K562 (cell line): ENCODE data around the gene RTP3. TPM values are rescaled to one million over a fixed set of nuclear protein-coding genes. Genes with fewer than 3 reads are reported as not detected.
A peak's percentile ranks its signal among the peaks of the same experiment; 100 is the strongest.

Experiments used
- CBFA2T2 ChIP-seq: fragments of 450-650 bp; conservative IDR thresholded peaks from 2 replicates; pipeline ENCODE4 v1.6.1; 2017; ENCODE audit warnings: mild to moderate bottlenecking
- CHD4 ChIP-seq: fragments of 200-600 bp; sonication (generic); IDR thresholded peaks from 3 replicates; pipeline ENCODE4 v1.6.1; 2012; ENCODE audit warnings: low read depth, mild to moderate bottlenecking, mixed read lengths, low read length, inconsistent platforms; ENCODE audit not compliant: insufficient read depth, insufficient replicate concordance, poor library complexity, severe bottlenecking
- FOXJ2 ChIP-seq: fragments of 200-800 bp; sonication (Bioruptor generic); IDR thresholded peaks from 2 replicates; pipeline ENCODE4 v1.6.1; 2016; ENCODE audit warnings: missing genetic modification characterization, missing compliant biosample characterization
- ILF3 ChIP-seq: fragments of 450-650 bp; IDR thresholded peaks from 2 replicates; pipeline ENCODE4 v1.6.1; 2018; ENCODE audit warnings: antibody characterized with exemption, mild to moderate bottlenecking, moderate library complexity, borderline replicate concordance
- ILK ChIP-seq: fragments of 450-650 bp; IDR thresholded peaks from 2 replicates; pipeline ENCODE4 v1.6.1; 2016; ENCODE audit warnings: missing genetic modification characterization, low read depth, mild to moderate bottlenecking, missing compliant biosample characterization, moderate library complexity, borderline replicate concordance
- JUN ChIP-seq, 2 experiments: sonication (generic) in 1 of 2; formaldehyde crosslinking in 1 of 2; IDR thresholded peaks; 2 replicates each; pipeline versions ENCODE4 v1.6.1 to v1.8.0; 2012 to 2022; ENCODE audit warnings: borderline replicate concordance in 2 of 2, mild to moderate bottlenecking in 2 of 2, improper control_type of control experiment in 1 of 2, low read depth in 1 of 2, low read length in 1 of 2, missing genetic modification reagents in 1 of 2
- JUNB ChIP-seq: fragments of 450-650 bp; formaldehyde crosslinking; conservative IDR thresholded peaks from 2 replicates; pipeline ENCODE4 v1.4.0; 2020; ENCODE audit warnings: mild to moderate bottlenecking
- LARP7 ChIP-seq: fragments of 450-650 bp; IDR thresholded peaks from 2 replicates; pipeline ENCODE4 v1.6.1; 2016
- MXI1 ChIP-seq: IDR thresholded peaks from 2 replicates; pipeline ENCODE4 v1.6.1; 2011; ENCODE audit warnings: low read depth, mild to moderate bottlenecking, improper control_type of control experiment, low read length
- NR1H2 ChIP-seq: sonication (generic); formaldehyde crosslinking; IDR thresholded peaks from 2 replicates; pipeline ENCODE4 v1.4.0; 2020; ENCODE audit warnings: mild to moderate bottlenecking, missing genetic modification reagents
- RBM25 ChIP-seq: fragments of 200-400 bp; formaldehyde crosslinking; IDR thresholded peaks from 2 replicates; pipeline ENCODE4 v1.6.1; 2018; ENCODE audit warnings: low read length, low read depth, moderate library complexity; ENCODE audit not compliant: severe bottlenecking
- SAFB2 ChIP-seq: fragments of 200-400 bp; formaldehyde crosslinking; IDR thresholded peaks from 2 replicates; pipeline ENCODE4 v1.6.1; 2018; ENCODE audit warnings: borderline replicate concordance, low read length, low read depth, moderate library complexity; ENCODE audit not compliant: severe bottlenecking
- SMARCA4 ChIP-seq: fragments of 450-650 bp; IDR thresholded peaks from 2 replicates; pipeline ENCODE4 v1.6.1; 2016
- TBL1XR1 ChIP-seq, 2 experiments: IDR thresholded peaks; 2 replicates each; pipeline ENCODE4 v1.6.1; 2012; ENCODE audit warnings: improper control_type of control experiment in 2 of 2, low read length in 2 of 2, mild to moderate bottlenecking in 1 of 2
- TCF7L2 ChIP-seq: fragments of 150-350 bp; IDR thresholded peaks from 2 replicates; pipeline ENCODE4 v1.6.1; 2016; ENCODE audit warnings: low read depth, mild to moderate bottlenecking, low read length, moderate library complexity
- TRIM28 ChIP-seq: fragments of 450-650 bp; IDR thresholded peaks from 2 replicates; pipeline ENCODE4 v1.6.1; 2017
- U2AF1 ChIP-seq: fragments of 200-400 bp; formaldehyde crosslinking; optimal IDR thresholded peaks from 2 replicates; pipeline ENCODE3; 2017; ENCODE audit warnings: mild to moderate bottlenecking, low read depth, low read length, moderate library complexity
- polyA plus RNA-seq, 8 experiments: library from polyadenylated mRNA; depleted of rRNA in 4 of 8; stranded (reverse) in 5 of 8; unstranded in 3 of 8; fragments of >200 nt; fragmentation: Nextera tagmentation in 2 of 8; fragmentation: Illumina TruSeq in 1 of 8; extraction: Ambion mirVana in 2 of 8; extraction: Trizol in 1 of 8; gene quantifications; 2 replicates each; pipeline versions ENCODE4 v1.2.1 to v1.2.3, GENCODE V29; 2011 to 2014; ENCODE audit warnings: inconsistent platforms in 1 of 8, missing spikeins in 1 of 8
- total RNA-seq, 7 experiments: library from RNA; depleted of rRNA in 6 of 7; stranded (reverse); fragments of >200 nt in 6 of 7; fragmentation: Illumina TruSeq in 2 of 7; extraction: Trizol in 2 of 7; gene quantifications; 2 replicates each; pipeline versions ENCODE4 v1.2.1 to v1.2.3, GENCODE V29; 2011 to 2021; ENCODE audit warnings: low replicate concordance in 1 of 7
- TF ChIP-seq, protein P1 (sequence below), 2 experiments: fragments of 150-350 bp in 1 of 2; IDR thresholded peaks; 2 replicates each; pipeline ENCODE4 v1.6.1; 2012 to 2016; ENCODE audit warnings: low read depth in 2 of 2, low read length in 2 of 2, mild to moderate bottlenecking in 1 of 2, moderate library complexity in 1 of 2
- TF ChIP-seq, protein P2 (sequence below): sonication (generic); formaldehyde crosslinking; IDR thresholded peaks from 2 replicates; pipeline ENCODE4 v1.8.1; 2023; ENCODE audit warnings: mild to moderate bottlenecking, missing genetic modification reagents
- TF ChIP-seq, protein P3 (sequence below): sonication (generic); formaldehyde crosslinking; IDR thresholded peaks from 2 replicates; pipeline ENCODE4 v1.8.1; 2023; ENCODE audit warnings: mild to moderate bottlenecking, missing genetic modification reagents, moderate library complexity
- TF ChIP-seq, protein P4 (sequence below): conservative IDR thresholded peaks from 2 replicates; pipeline ENCODE4 v1.6.1; 2011; ENCODE audit warnings: low read depth, mild to moderate bottlenecking, low read length; ENCODE audit not compliant: control insufficient read depth

The RTP3 gene
- total and polyA plus RNA-seq, 9 of the 15 experiments (the other 6 are each of a cell fraction or from before 2014, with no cell fraction given), result not detected

DNA sequence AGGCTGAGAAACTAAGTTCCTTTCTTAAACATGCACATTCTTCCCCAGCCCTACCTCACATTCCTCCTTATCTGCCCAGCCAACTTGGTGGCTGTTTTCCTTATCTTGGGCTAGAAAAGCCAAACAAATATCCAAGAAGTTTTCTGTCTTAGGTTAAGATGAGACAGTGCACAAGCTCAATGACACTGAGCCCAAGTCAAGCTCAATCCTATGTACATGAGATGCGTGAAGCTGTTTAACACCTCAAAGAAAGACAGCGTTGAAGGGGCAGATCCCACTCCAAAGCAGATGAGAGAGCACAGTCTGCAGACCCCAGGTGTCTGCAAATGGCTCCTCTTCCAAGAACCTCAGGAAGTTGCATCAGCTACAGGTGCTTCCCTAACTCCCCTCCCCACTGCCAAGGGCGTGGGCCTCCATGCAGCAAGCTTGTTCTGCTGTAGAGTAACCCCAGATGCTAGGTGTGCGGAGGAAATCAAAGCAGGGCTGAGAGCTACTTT is 51.7 kb downstream of the RTP3 start (continued):
- TF ChIP-seq, protein P1, sequence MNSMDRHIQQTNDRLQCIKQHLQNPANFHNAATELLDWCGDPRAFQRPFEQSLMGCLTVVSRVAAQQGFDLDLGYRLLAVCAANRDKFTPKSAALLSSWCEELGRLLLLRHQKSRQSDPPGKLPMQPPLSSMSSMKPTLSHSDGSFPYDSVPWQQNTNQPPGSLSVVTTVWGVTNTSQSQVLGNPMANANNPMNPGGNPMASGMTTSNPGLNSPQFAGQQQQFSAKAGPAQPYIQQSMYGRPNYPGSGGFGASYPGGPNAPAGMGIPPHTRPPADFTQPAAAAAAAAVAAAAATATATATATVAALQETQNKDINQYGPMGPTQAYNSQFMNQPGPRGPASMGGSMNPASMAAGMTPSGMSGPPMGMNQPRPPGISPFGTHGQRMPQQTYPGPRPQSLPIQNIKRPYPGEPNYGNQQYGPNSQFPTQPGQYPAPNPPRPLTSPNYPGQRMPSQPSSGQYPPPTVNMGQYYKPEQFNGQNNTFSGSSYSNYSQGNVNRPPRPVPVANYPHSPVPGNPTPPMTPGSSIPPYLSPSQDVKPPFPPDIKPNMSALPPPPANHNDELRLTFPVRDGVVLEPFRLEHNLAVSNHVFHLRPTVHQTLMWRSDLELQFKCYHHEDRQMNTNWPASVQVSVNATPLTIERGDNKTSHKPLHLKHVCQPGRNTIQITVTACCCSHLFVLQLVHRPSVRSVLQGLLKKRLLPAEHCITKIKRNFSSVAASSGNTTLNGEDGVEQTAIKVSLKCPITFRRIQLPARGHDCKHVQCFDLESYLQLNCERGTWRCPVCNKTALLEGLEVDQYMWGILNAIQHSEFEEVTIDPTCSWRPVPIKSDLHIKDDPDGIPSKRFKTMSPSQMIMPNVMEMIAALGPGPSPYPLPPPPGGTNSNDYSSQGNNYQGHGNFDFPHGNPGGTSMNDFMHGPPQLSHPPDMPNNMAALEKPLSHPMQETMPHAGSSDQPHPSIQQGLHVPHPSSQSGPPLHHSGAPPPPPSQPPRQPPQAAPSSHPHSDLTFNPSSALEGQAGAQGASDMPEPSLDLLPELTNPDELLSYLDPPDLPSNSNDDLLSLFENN (IDR thresholded peaks at IDR 0.05; ENCODE audit: low read depth in 2 of 2, low read length in 2 of 2), result peak in 1 of 2 experiments; percentile 67; a peak in 2 of 4 replicates
- no peak for TF ChIP-seq FOXJ2 (tag)
- TF ChIP-seq CHD4, result peak; percentile 33
- TF ChIP-seq U2AF1, result no peak
- TF ChIP-seq, protein P2, sequence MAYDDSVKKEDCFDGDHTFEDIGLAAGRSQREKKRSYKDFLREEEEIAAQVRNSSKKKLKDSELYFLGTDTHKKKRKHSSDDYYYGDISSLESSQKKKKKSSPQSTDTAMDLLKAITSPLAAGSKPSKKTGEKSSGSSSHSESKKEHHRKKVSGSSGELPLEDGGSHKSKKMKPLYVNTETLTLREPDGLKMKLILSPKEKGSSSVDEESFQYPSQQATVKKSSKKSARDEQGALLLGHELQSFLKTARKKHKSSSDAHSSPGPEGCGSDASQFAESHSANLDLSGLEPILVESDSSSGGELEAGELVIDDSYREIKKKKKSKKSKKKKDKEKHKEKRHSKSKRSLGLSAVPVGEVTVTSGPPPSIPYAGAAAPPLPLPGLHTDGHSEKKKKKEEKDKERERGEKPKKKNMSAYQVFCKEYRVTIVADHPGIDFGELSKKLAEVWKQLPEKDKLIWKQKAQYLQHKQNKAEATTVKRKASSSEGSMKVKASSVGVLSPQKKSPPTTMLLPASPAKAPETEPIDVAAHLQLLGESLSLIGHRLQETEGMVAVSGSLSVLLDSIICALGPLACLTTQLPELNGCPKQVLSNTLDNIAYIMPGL (CRISPR knock-in tag), result no peak
- TF ChIP-seq, protein P3, sequence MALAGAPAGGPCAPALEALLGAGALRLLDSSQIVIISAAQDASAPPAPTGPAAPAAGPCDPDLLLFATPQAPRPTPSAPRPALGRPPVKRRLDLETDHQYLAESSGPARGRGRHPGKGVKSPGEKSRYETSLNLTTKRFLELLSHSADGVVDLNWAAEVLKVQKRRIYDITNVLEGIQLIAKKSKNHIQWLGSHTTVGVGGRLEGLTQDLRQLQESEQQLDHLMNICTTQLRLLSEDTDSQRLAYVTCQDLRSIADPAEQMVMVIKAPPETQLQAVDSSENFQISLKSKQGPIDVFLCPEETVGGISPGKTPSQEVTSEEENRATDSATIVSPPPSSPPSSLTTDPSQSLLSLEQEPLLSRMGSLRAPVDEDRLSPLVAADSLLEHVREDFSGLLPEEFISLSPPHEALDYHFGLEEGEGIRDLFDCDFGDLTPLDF (CRISPR knock-in tag), result no peak
- no peak for TF ChIP-seq ILK (tag)
- no peak; the same call in 1 of the 2 replicates for TF ChIP-seq ILF3
- no peak for TF ChIP-seq TCF7L2
- TF ChIP-seq TBL1XR1 (IDR thresholded peaks at IDR 0.05; ENCODE audit: low read length in 2 of 2), result peak in 1 of 2 experiments; percentile 67; a peak in 2 of 4 replicates
- TF ChIP-seq JUNB (CRISPR knock-in tag), result no peak
- TF ChIP-seq, protein P4, sequence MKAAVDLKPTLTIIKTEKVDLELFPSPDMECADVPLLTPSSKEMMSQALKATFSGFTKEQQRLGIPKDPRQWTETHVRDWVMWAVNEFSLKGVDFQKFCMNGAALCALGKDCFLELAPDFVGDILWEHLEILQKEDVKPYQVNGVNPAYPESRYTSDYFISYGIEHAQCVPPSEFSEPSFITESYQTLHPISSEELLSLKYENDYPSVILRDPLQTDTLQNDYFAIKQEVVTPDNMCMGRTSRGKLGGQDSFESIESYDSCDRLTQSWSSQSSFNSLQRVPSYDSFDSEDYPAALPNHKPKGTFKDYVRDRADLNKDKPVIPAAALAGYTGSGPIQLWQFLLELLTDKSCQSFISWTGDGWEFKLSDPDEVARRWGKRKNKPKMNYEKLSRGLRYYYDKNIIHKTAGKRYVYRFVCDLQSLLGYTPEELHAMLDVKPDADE, result no peak
- no peak for TF ChIP-seq MXI1
- no peak for TF ChIP-seq TRIM28
- TF ChIP-seq JUN (IDR thresholded peaks at IDR 0.05; ENCODE audit: borderline replicate concordance, low read depth, low read length), result no peak; the same call in 1 of the 2 replicates
- TF ChIP-seq JUN (CRISPR knock-in tag; IDR thresholded peaks at IDR 0.05; ENCODE audit: borderline replicate concordance), result no peak
- no peak for TF ChIP-seq RBM25
- no peak for TF ChIP-seq NR1H2 (CRISPR knock-in tag)
- TF ChIP-seq CBFA2T2, result peak; percentile 94
- peak; percentile 98 for TF ChIP-seq SMARCA4
- TF ChIP-seq LARP7, result no peak
- TF ChIP-seq SAFB2, result no peak
